Renal cortex interstitium (tissue), 11 donors: ENCODE measurements around the gene GPR161. TPM values are rescaled to one million over a fixed set of nuclear protein-coding genes. Genes with fewer than 3 reads are reported as not detected.
"Not testable (repeated sequence)": the region's sequence is repeated elsewhere in the genome, so short reads cannot be mapped to it uniquely, and the experiment has no call there.

Experiments
- DNase-seq, 11 donors: peaks; one replicate each; pipeline ENCODE4 v3.0.0-alpha.2; 2013; ENCODE audit warnings: low read depth in 9 of 11, low spot score in 4 of 11; ENCODE audit errors: extremely low read depth in 1 of 11
- polyA plus RNA-seq, 3 donors: library from polyadenylated mRNA; unstranded; fragments of 120-200 nt; gene quantifications; one replicate each; pipeline ENCODE4 v1.2.1, GENCODE V29; 2013; ENCODE audit not compliant: insufficient read length in 3 of 3

The GPR161 gene
- polyA plus RNA-seq, 3 donors, result 16.7 to 23.9 (median 20.0) TPM

DNA sequence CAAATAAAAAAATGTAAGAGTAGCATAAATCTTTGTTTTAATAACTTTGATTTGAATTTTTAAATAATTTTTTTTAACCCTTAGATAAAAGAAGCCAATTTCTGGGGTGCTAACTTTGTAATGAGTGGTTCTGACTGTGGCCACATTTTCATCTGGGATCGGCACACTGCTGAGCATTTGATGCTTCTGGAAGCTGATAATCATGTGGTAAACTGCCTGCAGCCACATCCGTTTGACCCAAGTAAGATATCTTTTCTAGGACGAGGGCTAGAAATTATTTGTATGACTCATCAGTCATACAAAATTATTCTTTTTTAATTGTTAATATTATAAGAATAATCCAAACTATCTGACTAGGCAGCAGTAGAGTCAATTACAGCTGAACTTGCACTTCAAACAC, 71.2 kb downstream of the GPR161 start:
- no peak for DNase-seq

DNA sequence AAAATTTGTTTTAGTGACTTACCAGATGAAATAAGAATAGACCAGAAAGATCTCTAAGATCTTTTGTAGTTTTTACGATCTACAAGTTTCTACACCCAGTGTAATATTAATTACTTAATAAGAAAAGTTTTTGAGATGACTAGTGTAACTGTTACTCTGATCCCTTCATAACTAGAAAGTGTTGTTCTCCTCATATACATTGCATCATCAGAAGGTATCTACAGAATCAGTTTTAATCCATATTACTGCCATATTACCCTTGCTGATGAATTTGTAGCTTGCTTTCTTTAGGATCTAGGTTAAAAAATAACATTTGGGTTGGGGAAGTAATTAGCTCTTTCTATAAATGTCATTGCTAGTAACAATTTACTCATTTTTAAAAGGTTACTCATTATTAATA, 72.5 kb downstream of the GPR161 start:
- DNase-seq, result no peak

DNA sequence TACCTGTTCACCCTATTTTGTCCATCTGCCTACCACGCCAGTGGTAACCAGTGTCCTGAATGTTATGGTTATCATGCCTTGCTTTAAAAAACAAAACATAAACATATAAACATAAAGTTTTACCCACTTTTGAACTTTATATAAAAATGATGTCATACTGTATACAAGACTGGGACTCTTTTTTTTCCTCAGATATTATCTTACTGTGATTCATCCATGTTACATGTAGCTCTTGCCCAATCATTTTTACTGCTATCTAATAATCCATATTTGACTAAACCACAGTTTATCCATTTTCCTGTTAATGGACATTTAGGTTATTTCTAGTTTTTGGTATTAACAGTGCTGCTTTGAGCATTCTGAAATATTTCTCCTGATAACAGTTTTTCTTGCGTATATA, 78.8 kb downstream of the GPR161 start:
- no peak for DNase-seq

DNA sequence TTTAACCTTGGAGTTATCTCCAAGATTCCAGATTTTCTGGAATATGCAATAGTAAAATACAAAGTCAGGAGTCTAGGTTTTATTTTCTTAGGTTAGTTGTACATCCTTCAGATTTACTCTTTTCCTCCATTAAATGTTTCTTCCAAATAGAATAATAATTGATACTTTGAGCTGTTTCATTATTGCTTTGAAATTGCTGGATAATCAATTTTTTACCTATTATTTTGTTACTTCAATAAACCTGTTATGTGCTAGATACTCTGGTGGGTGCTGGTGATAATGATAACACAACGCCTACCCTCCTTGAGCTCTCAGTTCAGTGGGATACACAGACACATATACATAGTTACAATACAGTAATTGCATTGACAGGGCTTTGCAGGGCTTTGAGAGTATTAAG, 79.4 kb downstream of the GPR161 start:
- no peak for DNase-seq

DNA sequence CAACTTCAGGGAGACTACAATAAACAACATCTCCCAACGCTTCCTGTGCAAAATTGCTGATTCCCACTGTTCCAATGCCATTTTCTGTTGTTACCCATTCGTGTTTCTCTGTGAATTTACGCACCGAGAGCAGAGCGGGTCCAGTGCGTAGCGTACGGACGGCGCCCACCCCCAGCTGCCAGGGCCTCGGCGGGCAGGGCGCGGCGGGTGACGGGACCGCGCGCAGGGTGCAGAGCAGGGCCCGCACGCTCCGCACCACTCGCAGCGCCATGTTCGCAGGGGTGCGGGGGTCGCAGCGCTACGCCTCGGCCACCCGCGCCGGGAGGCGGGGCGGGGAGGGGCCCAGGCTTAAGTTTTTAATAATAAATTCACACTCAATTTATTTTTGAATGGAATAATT, 80.6 kb downstream of the GPR161 start:
- DNase-seq, result not testable (repeated sequence)

DNA sequence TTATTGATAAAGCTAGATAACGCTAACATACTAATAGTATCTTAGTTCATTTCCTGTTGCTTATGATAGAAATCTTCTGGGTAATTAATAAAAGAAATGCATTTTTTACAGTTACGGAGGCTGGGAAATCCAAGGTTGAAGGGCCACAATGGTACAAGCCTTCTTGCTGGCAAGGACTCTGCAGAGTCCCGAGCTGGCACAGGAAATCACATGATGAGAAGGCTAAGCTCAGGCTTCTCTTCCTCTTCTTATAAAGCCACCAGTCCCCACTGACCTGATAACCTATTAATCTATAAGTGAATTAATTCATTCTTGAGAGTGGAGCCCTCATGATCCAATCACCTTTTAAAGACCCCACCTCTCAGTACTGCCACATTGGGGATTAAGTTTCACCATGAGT, 82.6 kb downstream of the GPR161 start:
- no peak for DNase-seq

DNA sequence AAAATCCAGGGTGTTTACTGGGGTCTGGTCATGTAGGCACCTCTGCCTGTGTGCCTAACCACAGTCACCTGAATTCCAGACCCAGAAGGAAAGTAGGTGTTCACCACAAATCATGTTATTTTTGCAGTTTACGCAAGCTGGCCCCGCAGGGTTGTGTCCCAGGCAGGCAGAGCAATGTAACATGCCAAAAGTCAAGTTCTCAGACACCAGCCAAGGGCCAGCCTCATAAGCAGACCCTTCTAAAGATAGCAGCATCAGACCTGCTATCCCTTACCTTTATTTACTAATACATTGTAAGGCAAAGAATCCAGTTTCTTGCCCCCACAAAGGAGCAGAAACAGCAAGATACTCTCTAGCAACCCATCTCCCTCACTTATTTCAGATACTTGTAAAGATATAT, 83.0 kb downstream of the GPR161 start:
- DNase-seq, result no peak

DNA sequence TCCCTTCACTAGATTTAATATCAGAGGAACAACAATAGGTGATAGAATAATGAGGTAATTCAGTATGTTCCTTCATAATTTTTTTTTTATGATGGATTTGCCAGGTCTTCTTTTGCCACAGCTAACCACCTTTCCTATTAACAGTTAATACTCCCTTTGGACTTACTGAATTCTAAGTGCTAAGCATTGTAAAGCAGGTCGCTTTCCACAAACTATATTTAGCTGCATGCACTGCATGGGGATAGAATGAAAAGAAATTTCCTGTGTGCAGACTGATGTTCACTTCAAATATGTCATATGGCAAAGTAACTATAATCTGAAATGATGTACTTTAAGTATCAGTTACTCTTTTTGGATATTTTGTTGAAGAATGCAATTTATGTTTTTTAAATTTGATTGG, 85.8 kb downstream of the GPR161 start:
- no peak for DNase-seq

DNA sequence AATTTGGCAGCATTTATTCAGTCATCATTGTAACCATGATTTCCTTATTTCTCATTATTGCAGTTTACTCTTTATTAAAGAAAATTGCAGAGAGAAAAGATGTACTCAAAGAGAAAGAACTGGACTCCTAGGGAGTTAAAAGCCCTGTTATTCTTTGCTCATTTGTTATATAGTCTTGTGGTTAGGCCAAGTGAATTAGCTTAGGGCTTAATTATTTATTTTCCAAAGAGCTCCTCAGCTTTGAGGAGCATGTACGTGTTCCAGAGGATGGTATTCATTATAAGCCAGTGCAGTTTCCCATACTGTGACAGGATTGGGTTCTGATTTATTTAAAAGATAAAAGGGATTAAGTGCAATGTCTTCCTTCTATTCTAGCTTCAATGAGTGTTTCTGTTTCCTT, 86.4 kb downstream of the GPR161 start:
- no peak for DNase-seq

DNA sequence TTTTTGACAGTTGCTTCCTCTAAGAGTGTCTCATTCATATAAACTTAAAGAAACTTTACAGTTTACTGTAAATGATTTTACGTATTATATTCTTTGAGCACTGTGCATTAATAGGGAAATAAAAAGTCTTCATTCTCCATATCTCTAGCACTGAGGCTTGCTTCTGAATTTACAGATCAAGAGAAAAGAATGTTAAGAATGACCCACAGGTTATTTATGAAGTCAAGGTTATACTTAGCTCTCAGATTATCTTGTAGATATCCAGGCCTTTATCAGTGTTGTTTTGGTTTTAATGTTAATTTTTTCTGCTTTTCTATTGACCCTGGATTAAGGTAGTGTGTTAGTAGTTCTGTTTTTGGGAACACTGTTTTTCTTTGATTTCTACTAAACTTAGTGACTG, 91.4 kb downstream of the GPR161 start:
- no peak for DNase-seq

DNA sequence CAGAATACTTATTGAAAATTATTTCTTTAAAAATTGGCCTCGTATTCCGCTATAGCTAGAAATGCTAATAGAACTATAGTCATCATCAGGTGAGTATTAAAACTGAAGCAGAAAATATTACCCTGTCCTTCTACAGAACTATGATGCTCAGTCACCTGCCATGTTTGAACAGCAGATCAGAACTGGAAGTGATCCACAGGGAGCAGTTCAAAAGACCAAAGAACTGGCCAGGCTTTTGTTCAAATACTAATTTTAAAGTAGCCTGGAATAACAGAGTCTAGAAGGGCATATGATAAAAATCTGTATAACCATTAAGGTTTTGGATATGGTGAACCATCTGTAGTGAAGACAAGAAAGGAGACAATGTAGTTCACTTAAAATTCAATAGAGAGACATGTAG, 94.4 kb downstream of the GPR161 start:
- DNase-seq, result no peak

DNA sequence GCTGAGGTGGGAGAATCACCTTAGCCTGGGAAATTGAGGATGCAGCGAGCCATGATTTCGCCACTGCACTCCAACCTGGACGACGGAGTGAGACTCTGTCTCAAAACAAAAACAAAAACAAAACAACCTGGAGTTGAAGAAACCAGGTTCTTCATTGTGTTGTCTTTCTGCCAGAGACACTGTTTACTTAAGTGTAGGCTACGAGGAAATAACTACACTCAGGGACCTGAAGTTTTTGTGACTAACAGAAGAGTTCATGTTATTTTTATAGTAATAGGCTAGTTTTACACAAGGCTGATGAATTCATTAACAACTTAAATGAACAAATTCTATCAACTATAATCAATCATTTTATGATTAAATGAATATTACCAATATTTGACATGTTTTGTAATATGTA, 101.4 kb downstream of the GPR161 start:
- no peak for DNase-seq

DNA sequence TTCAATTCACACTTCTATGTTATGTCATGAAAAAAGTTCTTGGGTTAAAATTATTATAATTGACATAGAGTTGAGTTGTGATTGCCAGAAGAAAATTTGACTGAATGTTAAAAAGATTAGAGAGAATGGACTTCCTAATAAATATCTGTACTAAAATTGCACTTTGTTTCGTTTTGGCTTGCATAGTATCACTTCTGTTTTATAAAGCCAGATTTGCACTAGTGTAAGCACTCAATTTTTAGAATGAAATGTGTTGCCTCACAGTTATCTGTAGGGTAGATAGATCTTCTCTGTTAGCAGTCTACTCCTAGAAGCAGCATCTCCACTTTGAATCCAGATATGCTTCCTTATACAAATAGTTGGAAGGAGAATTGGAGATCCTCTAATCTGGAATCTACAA, 104.7 kb downstream of the GPR161 start:
- DNase-seq, result no peak

DNA sequence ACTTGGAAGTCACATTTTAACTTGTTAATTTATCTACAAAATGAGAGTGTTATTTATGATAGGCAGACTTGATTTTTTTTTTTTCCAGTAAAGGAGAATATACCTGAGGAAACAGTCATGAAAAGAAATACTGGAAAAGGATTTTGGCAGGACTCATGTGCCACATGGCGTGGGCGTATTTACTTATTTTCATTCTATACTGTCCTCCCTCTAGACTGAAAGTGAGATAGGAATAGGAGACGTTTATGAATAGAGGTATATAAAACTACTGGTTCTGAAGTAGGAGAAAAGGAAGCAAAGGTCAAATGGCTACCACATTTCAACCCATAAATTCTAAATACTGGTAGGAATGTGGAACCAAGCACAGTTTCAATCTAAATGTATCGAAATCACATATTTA, 105.1 kb downstream of the GPR161 start:
- DNase-seq, result no peak

DNA sequence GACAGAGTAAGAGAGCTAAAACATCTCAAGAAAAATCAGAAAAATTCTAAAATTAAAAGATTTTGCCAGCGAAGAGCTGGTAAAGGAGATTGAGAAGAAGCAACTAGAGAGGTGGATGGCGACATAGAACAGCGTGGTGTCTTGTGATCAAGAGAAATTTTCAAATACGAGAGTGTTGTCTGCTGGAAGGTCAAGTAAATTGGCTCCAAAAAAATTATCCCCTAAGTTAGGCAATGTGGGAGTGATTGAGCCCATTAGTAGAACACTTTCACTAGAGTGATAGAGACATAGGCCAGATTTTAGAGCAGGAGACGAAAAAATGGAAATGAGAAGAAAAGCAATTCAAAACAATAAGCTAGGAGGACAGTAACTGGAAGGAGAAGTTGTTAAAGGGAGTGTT, 105.5 kb downstream of the GPR161 start:
- DNase-seq, result no peak

Other genes starting within 250 kb of the GPR161 start
- gene ADCY10, start 222.8 kb downstream of the GPR161 start, polyA plus RNA-seq, result under 1 TPM; 0.37 to 0.73 (median 0.40) TPM
- 10 to 100 TPM; 79.2 to 85.6 (median 83.0) TPM for gene DCAF6, start 200.2 kb downstream of the GPR161 start, polyA plus RNA-seq
- 100 to 1,000 TPM; 191 to 200 (median 198) TPM for gene MPC2, start 199.9 kb downstream of the GPR161 start, polyA plus RNA-seq
- 10 to 100 TPM; 44.8 to 53.0 (median 49.7) TPM for gene TIPRL, start 42.0 kb upstream of the GPR161 start, polyA plus RNA-seq
- 10 to 100 TPM; 17.3 to 19.8 (median 17.7) TPM for gene SFT2D2, start 89.1 kb upstream of the GPR161 start, polyA plus RNA-seq
- gene TBX19, start 143.9 kb upstream of the GPR161 start, polyA plus RNA-seq, result 1 to 10 TPM; 1.7 to 3.8 (median 2.1) TPM